OCI-LY3 (cell line): ENCODE results near the gene TVP23B.
"Not testable (repeated sequence)": the region's sequence is repeated elsewhere in the genome, so short reads cannot be mapped to it uniquely, and the experiment has no call there.

Experiments
- CTCF ChIP-seq: fragments of 200-600, 300-600 bp; sonication (generic); IDR thresholded peaks from 2 replicates; pipeline ENCODE4 v1.5.1; 2014; ENCODE audit warnings: antibody characterized with exemption, low read length, low read depth
- EZH2phosphoT487 ChIP-seq: fragments of 200-600 bp; shearing (Covaris generic); IDR thresholded peaks from 2 replicates; pipeline ENCODE4 v1.6.1; 2018; ENCODE audit warnings: antibody characterized with exemption, mixed run types, low read depth

DNA sequence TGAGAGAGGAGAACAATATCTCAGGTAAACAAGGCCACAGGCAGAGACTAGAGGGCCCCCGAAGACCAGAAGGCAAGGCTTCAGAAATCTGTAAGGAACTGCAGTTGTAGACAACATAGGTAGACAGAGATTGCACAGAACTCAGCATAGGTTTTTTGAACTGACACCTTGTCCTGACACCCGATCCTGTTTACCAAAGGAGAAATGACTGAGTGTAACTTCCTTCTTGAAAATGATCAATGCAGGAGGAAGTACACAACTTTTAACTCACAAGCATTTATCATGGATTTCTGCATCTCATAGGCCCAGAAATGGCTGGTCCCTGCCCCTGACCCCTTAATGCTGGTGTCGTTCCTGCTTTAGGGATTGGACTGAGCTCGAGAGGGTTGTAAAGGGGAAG is 36.3 kb upstream of the TVP23B start:
- TF ChIP-seq CTCF, EZH2phosphoT487: not testable (repeated sequence)
